Calu3 (cell line): Measurements from ENCODE around the gene TMEM9. TPM values are rescaled to one million over a fixed set of nuclear protein-coding genes. Genes with fewer than 3 reads are reported as not detected.

Experiments used
- BruUV-seq: library from RNA; stranded (reverse); fragments of 400-500 nt; replicated peaks from 2 replicates; lab custom pipeline; 2021; lab: Mats Ljungman, UMichigan
- CTCF ChIA-PET: fragments of 300-600 bp; sonication (Branson Sonifier 250); formaldehyde crosslinking; loops from one replicate; lab custom pipeline; 2022; ENCODE audit warnings: antibody characterized with exemption; lab: Charles Lee
- DNase-seq: peaks from one replicate; pipeline ENCODE4 v3.0.0; 2022
- H3K27ac Mint-ChIP-seq: one replicate; pipeline ENCODE4 v1.8.0; 2022; ENCODE audit warnings: mixed read lengths; ENCODE audit not compliant: unreplicated experiment
- H3K27me3 Mint-ChIP-seq: one replicate; pipeline ENCODE4 v1.8.0; 2022; ENCODE audit warnings: mixed read lengths; ENCODE audit not compliant: unreplicated experiment
- H3K36me3 Mint-ChIP-seq: one replicate; pipeline ENCODE4 v1.8.0; 2022; ENCODE audit warnings: mild to moderate bottlenecking, moderate library complexity, mixed read lengths; ENCODE audit not compliant: insufficient read depth, unreplicated experiment
- H3K4me1 Mint-ChIP-seq: one replicate; pipeline ENCODE4 v1.8.0; 2022; ENCODE audit warnings: mild to moderate bottlenecking, low read depth, mixed read lengths; ENCODE audit not compliant: unreplicated experiment
- H3K4me3 Mint-ChIP-seq: one replicate; pipeline ENCODE4 v1.8.0; 2022; ENCODE audit warnings: mild to moderate bottlenecking, low read depth, moderate library complexity, mixed read lengths; ENCODE audit not compliant: unreplicated experiment
- H3K9me3 Mint-ChIP-seq: one replicate; pipeline ENCODE4 v1.8.0; 2022; ENCODE audit warnings: low read depth, mixed read lengths; ENCODE audit not compliant: unreplicated experiment
- intact Hi-C: fragments of 100-400 bp; cut with micrococcal nuclease; formaldehyde crosslinking; loops from one replicate; pipeline ENCODE4 v1.10.0; 2022; ENCODE audit not compliant: unreplicated experiment
- total RNA-seq: library from RNA; stranded (reverse); gene quantifications from 2 replicates; pipeline ENCODE4 v1.2.3, GENCODE V29; 2022
- TF ChIP-seq, protein P1 (sequence below): fragments of 200-600 bp; IDR thresholded peaks from one replicate; pipeline ENCODE4 v1.8.0; 2022; ENCODE audit warnings: antibody characterized with exemption; ENCODE audit not compliant: unreplicated experiment

Gene TMEM9
- total RNA-seq, 1 experiment from 2014 or later: 99.5 TPM

- CTCF ChIA-PET: no interaction called here
- no peak for DNase-seq
- Mint-ChIP-seq H3K27ac (no peak overlapping the region), H3K27me3 (peaks cover 79% of the 10 kb centered on the region), H3K9me3 (no peaks in the 10 kb centered on the region), H3K4me1 (peaks cover 11% of the 10 kb centered on the region), H3K4me3 (no peak overlapping the region), H3K36me3 (no peaks in the 10 kb centered on the region)
- BruUV-seq: no TSS peak
- intact Hi-C loops: no loop called here
- TF ChIP-seq, protein P1, sequence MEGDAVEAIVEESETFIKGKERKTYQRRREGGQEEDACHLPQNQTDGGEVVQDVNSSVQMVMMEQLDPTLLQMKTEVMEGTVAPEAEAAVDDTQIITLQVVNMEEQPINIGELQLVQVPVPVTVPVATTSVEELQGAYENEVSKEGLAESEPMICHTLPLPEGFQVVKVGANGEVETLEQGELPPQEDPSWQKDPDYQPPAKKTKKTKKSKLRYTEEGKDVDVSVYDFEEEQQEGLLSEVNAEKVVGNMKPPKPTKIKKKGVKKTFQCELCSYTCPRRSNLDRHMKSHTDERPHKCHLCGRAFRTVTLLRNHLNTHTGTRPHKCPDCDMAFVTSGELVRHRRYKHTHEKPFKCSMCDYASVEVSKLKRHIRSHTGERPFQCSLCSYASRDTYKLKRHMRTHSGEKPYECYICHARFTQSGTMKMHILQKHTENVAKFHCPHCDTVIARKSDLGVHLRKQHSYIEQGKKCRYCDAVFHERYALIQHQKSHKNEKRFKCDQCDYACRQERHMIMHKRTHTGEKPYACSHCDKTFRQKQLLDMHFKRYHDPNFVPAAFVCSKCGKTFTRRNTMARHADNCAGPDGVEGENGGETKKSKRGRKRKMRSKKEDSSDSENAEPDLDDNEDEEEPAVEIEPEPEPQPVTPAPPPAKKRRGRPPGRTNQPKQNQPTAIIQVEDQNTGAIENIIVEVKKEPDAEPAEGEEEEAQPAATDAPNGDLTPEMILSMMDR: no peak
Observed at GRCh38 chr1:201122321-201122957, 31.8 kb downstream of the TMEM9 start.

DNA sequence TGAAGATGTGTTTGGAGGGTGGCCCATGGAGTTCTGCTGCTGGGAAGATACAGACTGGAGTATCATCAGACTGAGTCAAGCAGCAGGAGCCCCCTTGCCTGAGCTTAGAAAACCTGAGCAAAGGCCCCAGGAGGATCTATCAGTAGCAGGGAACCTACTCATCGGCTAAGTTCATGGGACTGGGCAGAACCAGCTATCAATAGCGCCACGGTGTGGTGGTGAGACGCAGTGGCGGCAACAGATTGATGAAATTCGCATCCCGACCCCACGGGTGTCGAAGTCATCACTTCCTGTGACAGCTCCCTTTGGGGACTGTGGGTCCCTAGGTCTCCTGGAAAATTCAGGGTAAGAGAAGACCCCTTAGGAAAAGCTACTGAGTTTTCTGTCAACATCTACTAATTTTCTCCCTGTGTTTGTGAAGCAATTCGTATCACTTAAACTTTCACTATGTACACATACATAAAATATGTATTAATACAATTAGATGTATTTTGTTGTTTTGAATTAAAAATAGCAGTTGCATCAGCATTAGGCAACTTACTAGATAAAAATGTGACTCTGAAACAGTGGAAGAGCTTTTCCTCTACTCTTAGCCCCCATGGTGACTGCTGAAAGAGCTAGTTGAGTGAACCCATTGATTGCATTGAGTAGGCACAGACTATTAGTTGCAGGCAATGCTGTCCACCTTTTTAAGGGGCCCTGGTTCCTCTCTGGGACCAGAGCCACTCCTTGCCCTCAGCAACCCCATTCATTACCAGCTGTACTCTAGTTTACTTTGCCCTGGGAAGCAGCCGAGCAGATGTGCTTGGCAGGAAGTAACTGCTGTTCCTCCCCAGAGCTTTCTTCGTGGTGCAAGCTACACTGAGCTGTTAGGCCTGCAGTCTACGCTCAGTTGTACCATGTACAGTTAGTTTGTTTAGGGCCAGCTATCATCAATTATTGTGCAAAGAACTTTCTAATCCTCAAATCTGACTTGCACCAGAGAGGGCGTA lies 34.8 kb downstream of the TMEM9 start:
- CTCF ChIA-PET: interaction anchor here (0.7 to 1.7 kb wide), 4 partner anchors 10 to 148 kb away, joined by 3 to 14 read pairs (median 8); no protein-coding TSS in a partner anchor
- Mint-ChIP-seq H3K4me1 (no peaks in the 10 kb centered on the region), H3K27me3 (peaks cover 88% of the 10 kb centered on the region), H3K9me3 (no peaks in the 10 kb centered on the region), H3K4me3 (no peak overlapping the region), H3K27ac (no peak overlapping the region), H3K36me3 (peaks cover 3% of the 10 kb centered on the region)
- intact Hi-C loops: no loop called here
- DNase-seq: peak; percentile 60
- TF ChIP-seq, protein P1: peak; percentile 71
- no TSS peak for BruUV-seq

GRCh38 chr1:201116091-201116490 lies 38.2 kb downstream of the TMEM9 start:
- Mint-ChIP-seq H3K9me3 (no peaks in the 10 kb centered on the region), H3K36me3 (peaks cover 14% of the 10 kb centered on the region), H3K27me3 (peaks cover 80% of the 10 kb centered on the region), H3K4me1 (no peaks in the 10 kb centered on the region), H3K27ac (no peak overlapping the region), H3K4me3 (no peak overlapping the region)
- TF ChIP-seq, protein P1: no peak
- intact Hi-C loops: no loop called here
- CTCF ChIA-PET: no interaction called here
- DNase-seq: no peak
- BruUV-seq: TSS peak; percentile 35

DNA sequence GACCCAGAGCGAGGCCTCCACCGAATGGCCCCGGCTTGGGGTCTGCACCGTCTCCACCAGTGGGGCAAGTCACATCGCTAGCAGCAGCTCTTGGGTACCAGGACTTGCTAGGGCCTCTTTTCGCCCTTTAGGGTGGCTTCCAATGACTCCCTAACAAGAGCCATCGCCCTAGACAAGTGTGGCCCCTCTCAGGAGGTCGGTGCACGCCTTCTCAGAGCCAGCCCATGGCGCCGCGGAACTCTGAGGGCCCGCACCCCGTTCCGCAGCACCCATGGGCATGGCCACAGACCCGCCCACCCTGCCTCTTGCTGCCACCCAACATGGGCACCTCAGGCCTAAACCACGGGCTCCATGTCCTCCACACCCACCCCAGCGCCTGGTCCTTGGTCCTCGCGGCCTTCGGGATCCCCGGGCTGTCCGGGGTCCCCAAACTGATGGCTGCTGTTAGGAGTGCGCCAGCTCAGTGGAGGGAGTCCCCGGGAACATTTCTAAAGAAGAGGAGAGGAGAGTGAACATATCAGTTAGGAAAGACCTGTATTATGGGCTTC lies 38.8 kb downstream of the TMEM9 start:
- no peak overlapping the region for H3K4me3 Mint-ChIP-seq
- H3K36me3 Mint-ChIP-seq: peaks cover 14% of the 10 kb centered on the region
- H3K27me3 Mint-ChIP-seq: peaks cover 80% of the 10 kb centered on the region
- no peak for DNase-seq
- no peaks in the 10 kb centered on the region for H3K9me3 Mint-ChIP-seq
- CTCF ChIA-PET: no interaction called here
- TF ChIP-seq, protein P1: no peak
- H3K27ac Mint-ChIP-seq: no peak overlapping the region
- no peaks in the 10 kb centered on the region for H3K4me1 Mint-ChIP-seq
- intact Hi-C loops: no loop called here
- BruUV-seq: no TSS peak
